ENCODE measurements around the gene TANC1. TPM values are rescaled to one million over a fixed set of nuclear protein-coding genes. Genes with fewer than 3 reads are reported as not detected.

Gene TANC1
- total RNA-seq, 1 donor from 2014 or later: 36.9 TPM

DNA sequence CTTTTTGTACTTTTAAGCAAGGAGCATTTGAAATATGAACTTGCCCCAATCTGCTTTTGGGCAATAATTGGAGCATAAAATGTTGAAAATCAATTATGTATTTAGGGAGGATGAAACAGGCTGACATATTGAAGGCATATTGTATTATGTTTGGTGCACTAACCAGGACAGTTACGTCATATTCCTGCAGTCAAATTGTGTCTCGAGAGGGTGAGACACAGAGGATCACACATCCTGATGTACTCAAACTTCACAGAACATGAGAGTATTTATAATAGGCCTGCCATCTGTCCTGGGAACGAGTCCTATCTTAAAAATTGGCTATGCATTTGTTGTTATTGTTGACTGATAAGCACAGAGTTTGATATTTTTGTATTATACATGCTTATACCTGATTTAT, 44.7 kb downstream of the TANC1 start:
- Mint-ChIP-seq H3K9me3 (ENCODE audit: unreplicated experiment) (peaks cover 12% of the 10 kb centered on the region), H3K4me3 (ENCODE audit: unreplicated experiment) (no peak overlapping the region), H3K4me1 (ENCODE audit: unreplicated experiment) (peaks cover 22% of the 10 kb centered on the region), H3K27ac (ENCODE audit: unreplicated experiment) (no peak overlapping the region), H3K27me3 (ENCODE audit: unreplicated experiment) (no peaks in the 10 kb centered on the region), H3K36me3 (ENCODE audit: unreplicated experiment) (peaks cover 39% of the 10 kb centered on the region)
- DNase-seq (ENCODE audit: extremely low spot score, unreplicated experiment): no peak
- TF ChIP-seq, protein P1, sequence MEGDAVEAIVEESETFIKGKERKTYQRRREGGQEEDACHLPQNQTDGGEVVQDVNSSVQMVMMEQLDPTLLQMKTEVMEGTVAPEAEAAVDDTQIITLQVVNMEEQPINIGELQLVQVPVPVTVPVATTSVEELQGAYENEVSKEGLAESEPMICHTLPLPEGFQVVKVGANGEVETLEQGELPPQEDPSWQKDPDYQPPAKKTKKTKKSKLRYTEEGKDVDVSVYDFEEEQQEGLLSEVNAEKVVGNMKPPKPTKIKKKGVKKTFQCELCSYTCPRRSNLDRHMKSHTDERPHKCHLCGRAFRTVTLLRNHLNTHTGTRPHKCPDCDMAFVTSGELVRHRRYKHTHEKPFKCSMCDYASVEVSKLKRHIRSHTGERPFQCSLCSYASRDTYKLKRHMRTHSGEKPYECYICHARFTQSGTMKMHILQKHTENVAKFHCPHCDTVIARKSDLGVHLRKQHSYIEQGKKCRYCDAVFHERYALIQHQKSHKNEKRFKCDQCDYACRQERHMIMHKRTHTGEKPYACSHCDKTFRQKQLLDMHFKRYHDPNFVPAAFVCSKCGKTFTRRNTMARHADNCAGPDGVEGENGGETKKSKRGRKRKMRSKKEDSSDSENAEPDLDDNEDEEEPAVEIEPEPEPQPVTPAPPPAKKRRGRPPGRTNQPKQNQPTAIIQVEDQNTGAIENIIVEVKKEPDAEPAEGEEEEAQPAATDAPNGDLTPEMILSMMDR (IDR thresholded peaks at IDR 0.05): no peak

DNA sequence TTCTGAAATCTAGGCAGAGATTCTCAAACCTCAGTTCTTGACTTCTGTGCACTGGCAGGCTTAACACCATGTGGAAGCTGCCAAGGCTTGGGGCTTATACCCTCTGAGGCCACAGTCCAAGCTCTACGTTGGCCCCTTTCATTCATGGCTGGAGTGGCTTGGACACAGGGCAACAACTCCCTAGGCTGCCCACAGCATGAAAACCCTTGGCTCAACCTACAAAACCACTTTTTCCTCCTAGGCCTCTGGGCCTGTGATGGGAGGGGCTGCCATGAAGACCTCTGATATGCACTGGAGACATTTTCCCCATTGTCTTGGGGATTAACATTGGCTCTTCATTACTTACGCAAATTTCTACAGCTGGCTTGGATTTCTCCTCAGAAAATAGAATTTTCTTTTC, 46.7 kb downstream of the TANC1 start:
- Mint-ChIP-seq H3K36me3 (ENCODE audit: unreplicated experiment) (peaks cover 34% of the 10 kb centered on the region), H3K27ac (ENCODE audit: unreplicated experiment) (no peak overlapping the region), H3K4me1 (ENCODE audit: unreplicated experiment) (peaks cover 17% of the 10 kb centered on the region), H3K4me3 (ENCODE audit: unreplicated experiment) (no peak overlapping the region), H3K9me3 (ENCODE audit: unreplicated experiment) (peaks cover 8% of the 10 kb centered on the region), H3K27me3 (ENCODE audit: unreplicated experiment) (no peaks in the 10 kb centered on the region)
- DNase-seq (ENCODE audit: extremely low spot score, unreplicated experiment): no peak
- TF ChIP-seq, protein P1 (IDR thresholded peaks at IDR 0.05): no peak

DNA sequence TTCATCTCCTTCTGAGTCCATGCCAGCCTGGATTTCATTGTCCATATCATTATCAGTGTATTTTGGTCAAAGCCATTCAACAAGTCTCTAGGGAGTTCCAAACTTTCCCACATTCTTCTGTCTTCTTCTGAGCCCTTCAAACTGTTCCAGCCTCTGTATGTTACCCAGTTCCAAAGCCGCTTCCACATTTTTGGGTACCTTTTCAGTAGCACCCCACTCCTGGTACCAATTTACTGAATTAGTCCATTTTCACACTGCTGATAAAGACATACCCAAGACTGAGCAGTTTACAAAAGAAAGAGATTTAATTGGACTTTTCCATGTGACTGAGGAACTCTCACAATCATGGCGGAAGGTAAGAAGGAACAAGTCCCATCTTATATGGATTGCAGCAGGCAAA, 47.4 kb downstream of the TANC1 start:
- H3K27me3 Mint-ChIP-seq (ENCODE audit: unreplicated experiment): no peaks in the 10 kb centered on the region
- H3K4me3 Mint-ChIP-seq (ENCODE audit: unreplicated experiment): no peak overlapping the region
- H3K4me1 Mint-ChIP-seq (ENCODE audit: unreplicated experiment): peaks cover 11% of the 10 kb centered on the region
- H3K9me3 Mint-ChIP-seq (ENCODE audit: unreplicated experiment): peaks cover 8% of the 10 kb centered on the region
- DNase-seq (ENCODE audit: extremely low spot score, unreplicated experiment): no peak
- TF ChIP-seq, protein P1 (IDR thresholded peaks at IDR 0.05): no peak
- H3K36me3 Mint-ChIP-seq (ENCODE audit: unreplicated experiment): peaks cover 34% of the 10 kb centered on the region
- no peak overlapping the region for H3K27ac Mint-ChIP-seq (ENCODE audit: unreplicated experiment)

DNA sequence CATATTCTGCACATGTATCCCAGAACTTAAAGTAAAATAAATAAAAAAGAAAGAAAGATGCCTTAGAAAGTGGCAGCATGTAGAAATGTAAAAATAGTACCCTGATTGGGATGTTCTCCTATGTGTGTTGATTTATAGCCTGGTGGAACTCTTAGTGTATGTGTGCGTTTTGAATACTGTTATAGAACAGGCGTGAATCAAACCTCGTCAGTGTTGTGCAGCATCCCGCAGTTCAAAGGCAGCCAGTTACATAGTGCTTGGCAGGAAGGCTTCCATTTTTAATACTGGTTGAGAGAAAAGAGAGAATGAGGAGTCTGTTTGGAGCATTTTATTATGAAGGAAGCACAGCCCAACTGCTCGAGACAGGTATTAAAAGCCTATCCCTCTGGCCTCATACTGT, 49.4 kb downstream of the TANC1 start:
- Mint-ChIP-seq H3K4me1 (ENCODE audit: unreplicated experiment) (peaks cover 5% of the 10 kb centered on the region), H3K9me3 (ENCODE audit: unreplicated experiment) (peaks cover 8% of the 10 kb centered on the region), H3K4me3 (ENCODE audit: unreplicated experiment) (no peak overlapping the region), H3K27me3 (ENCODE audit: unreplicated experiment) (no peaks in the 10 kb centered on the region), H3K27ac (ENCODE audit: unreplicated experiment) (no peak overlapping the region), H3K36me3 (ENCODE audit: unreplicated experiment) (peaks cover 27% of the 10 kb centered on the region)
- TF ChIP-seq, protein P1 (IDR thresholded peaks at IDR 0.05): no peak
- DNase-seq (ENCODE audit: extremely low spot score, unreplicated experiment): no peak

DNA sequence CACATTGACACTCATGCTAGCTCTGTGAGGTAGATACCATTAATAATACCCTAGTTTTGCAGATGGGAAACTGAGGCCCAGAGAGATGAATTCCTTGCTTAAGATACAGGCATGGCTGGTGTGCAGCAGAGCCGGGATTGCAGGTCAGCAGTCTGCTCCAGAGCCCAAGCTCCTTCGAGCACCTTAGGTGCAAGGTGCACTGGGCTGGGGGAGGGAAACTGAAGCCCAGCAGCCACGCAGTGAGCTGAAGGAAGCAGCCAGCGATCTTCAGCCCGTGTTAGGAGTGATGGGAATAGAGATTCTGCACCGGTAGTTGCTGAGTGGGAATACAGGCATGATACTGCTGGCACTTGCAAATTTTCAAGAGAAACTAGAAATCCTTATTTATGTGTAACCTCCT, 50.6 kb downstream of the TANC1 start:
- Mint-ChIP-seq H3K36me3 (ENCODE audit: unreplicated experiment) (peaks cover 26% of the 10 kb centered on the region), H3K27ac (ENCODE audit: unreplicated experiment) (no peak overlapping the region), H3K27me3 (ENCODE audit: unreplicated experiment) (no peaks in the 10 kb centered on the region), H3K9me3 (ENCODE audit: unreplicated experiment) (peaks cover 8% of the 10 kb centered on the region), H3K4me1 (ENCODE audit: unreplicated experiment) (peaks cover 5% of the 10 kb centered on the region), H3K4me3 (ENCODE audit: unreplicated experiment) (no peak overlapping the region)
- TF ChIP-seq, protein P1 (IDR thresholded peaks at IDR 0.05): no peak
- DNase-seq (ENCODE audit: extremely low spot score, unreplicated experiment): no peak
